Measurements from ENCODE around the gene ATP1A1. TPM values are rescaled to one million over a fixed set of nuclear protein-coding genes. Genes with fewer than 3 reads are reported as not detected.
A peak's percentile ranks its signal among the peaks of the same experiment; 100 is the strongest.

ATP1A1 gene
- total and polyA plus RNA-seq, 8 donors, result 191 to 731 (median 235) TPM

- Histone ChIP-seq H3K27ac (no peak overlapping the region), H3K9me3 (no peaks in the 10 kb centered on the region), H3K4me1 (no peaks in the 10 kb centered on the region), H3K36me3 (peaks cover 21 to 100% of the 10 kb centered on the region in 2 donors), H3K27me3 (no peaks in the 10 kb centered on the region), H3K4me3 (no peak overlapping the region)
- DNase-seq, result no peak
- TF ChIP-seq, protein P1, sequence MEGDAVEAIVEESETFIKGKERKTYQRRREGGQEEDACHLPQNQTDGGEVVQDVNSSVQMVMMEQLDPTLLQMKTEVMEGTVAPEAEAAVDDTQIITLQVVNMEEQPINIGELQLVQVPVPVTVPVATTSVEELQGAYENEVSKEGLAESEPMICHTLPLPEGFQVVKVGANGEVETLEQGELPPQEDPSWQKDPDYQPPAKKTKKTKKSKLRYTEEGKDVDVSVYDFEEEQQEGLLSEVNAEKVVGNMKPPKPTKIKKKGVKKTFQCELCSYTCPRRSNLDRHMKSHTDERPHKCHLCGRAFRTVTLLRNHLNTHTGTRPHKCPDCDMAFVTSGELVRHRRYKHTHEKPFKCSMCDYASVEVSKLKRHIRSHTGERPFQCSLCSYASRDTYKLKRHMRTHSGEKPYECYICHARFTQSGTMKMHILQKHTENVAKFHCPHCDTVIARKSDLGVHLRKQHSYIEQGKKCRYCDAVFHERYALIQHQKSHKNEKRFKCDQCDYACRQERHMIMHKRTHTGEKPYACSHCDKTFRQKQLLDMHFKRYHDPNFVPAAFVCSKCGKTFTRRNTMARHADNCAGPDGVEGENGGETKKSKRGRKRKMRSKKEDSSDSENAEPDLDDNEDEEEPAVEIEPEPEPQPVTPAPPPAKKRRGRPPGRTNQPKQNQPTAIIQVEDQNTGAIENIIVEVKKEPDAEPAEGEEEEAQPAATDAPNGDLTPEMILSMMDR (IDR thresholded peaks at IDR 0.05), result no peak
- ATAC-seq, result no peak
- intact Hi-C loops (cut with DNase I), result no loop called here
Observed at GRCh38 chr1:116400780-116401179, 27.7 kb downstream of the ATP1A1 start.

GRCh38 chr1:116401646-116402176 is 28.7 kb downstream of the ATP1A1 start:
- peaks cover 21 to 100% of the 10 kb centered on the region in 2 donors for H3K36me3 ChIP-seq

DNA sequence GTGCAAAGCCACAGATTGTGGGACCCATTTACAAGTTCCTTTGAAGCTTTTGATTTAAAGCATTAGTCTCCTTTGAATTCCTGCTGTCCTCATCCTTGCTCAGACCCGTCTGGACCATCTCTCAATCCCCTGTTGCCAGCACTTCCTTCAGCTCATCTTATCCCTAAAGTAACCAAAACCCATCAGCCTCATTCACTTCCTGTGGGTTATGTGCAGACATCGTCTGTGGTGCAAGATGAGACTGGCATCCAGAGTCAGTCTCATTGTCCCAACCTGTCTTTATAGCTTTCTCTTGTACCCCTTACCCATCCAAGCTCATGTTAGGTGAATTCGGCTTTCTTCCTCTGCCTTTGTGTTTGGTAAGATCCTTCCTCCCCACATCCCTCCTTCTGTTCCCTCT is 29.3 kb downstream of the ATP1A1 start:
- ATAC-seq (no peak), DNase-seq (no peak)
- Histone ChIP-seq H3K4me3 (no peak overlapping the region), H3K36me3 (peaks cover 21 to 100% of the 10 kb centered on the region in 2 donors), H3K27ac (no peak overlapping the region), H3K4me1 (no peaks in the 10 kb centered on the region), H3K9me3 (no peaks in the 10 kb centered on the region), H3K27me3 (no peaks in the 10 kb centered on the region)
- TF ChIP-seq, protein P1 (IDR thresholded peaks at IDR 0.05), result no peak
- intact Hi-C loops (cut with DNase I), result no loop called here

More at GRCh38 chr1:116401646-116402176, 28.7 kb downstream of the ATP1A1 start:
- Histone ChIP-seq H3K27ac (no peak overlapping the region), H3K4me1 (no peaks in the 10 kb centered on the region), H3K27me3 (no peaks in the 10 kb centered on the region), H3K9me3 (no peaks in the 10 kb centered on the region), H3K4me3 (no peak overlapping the region)
- DNase-seq (no peak), ATAC-seq (no peak)
- TF ChIP-seq, protein P1 (IDR thresholded peaks at IDR 0.05), result no peak
- intact Hi-C loops (cut with DNase I), result no loop called here

DNA sequence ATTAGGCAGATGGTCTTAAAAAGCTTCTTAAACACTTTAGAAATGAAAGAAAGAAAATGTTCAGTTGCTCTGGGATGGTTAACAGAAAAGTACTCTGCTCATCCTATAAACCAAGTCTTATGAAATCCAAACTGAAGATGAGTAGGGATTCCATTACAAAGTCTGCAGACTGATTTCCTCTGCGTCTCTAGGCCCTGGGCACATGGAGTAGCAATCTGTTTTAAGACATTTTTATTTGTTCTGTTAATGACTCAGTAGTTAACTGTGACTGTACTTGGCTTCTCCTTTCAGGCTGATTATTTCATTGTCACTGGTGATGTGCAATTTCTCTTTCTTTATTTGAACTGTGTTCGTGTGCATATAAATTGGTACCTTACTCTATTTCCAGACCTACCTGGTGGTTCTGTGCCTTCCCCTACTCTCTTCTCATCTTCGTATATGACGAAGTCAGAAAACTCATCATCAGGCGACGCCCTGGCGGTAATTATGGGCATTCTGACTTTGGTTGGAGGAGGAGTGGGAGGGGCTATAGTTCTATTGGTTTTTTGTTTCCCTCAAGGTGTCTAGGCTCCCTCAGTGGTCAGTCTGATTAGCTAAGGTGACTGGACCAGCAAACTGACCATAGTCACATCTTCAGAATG is 30.6 kb downstream of the ATP1A1 start:
- intact Hi-C loops (cut with DNase I), result no loop called here
- TF ChIP-seq, protein P1 (IDR thresholded peaks at IDR 0.05), result no peak
- H3K4me1 ChIP-seq, result no peaks in the 10 kb centered on the region
- no peak overlapping the region for H3K27ac ChIP-seq
- H3K27me3 ChIP-seq, result no peaks in the 10 kb centered on the region
- DNase-seq (no peak), ATAC-seq (no peak)
- peaks cover 17 to 98% of the 10 kb centered on the region in 2 donors for H3K36me3 ChIP-seq
- H3K9me3 ChIP-seq, result no peaks in the 10 kb centered on the region
- H3K4me3 ChIP-seq, result no peak overlapping the region

GRCh38 chr1:116404699-116405098 is 31.7 kb downstream of the ATP1A1 start:
- no peaks in the 10 kb centered on the region for H3K4me1 ChIP-seq
- TF ChIP-seq, protein P1 (IDR thresholded peaks at IDR 0.05), result no peak
- peaks cover 16 to 91% of the 10 kb centered on the region in 2 donors for H3K36me3 ChIP-seq
- H3K9me3 ChIP-seq, result no peaks in the 10 kb centered on the region
- peak; percentile 6 for ATAC-seq
- H3K27ac ChIP-seq, result no peak overlapping the region
- no peaks in the 10 kb centered on the region for H3K27me3 ChIP-seq
- H3K4me3 ChIP-seq, result no peak overlapping the region
- DNase-seq, result no peak
- intact Hi-C loops (cut with DNase I), result no loop called here
